Activated effector memory CD4-positive, alpha-beta T cell treated with anti-CD3 and anti-CD28 coated beads, Interleukin-2, amount 50 U/mL, for 16 hours (primary cell): ENCODE data around the gene CD82.

Source experiments
- DNase-seq: peaks from one replicate; pipeline ENCODE4 v3.0.0-alpha.2; 2020

Gene CD82

DNA sequence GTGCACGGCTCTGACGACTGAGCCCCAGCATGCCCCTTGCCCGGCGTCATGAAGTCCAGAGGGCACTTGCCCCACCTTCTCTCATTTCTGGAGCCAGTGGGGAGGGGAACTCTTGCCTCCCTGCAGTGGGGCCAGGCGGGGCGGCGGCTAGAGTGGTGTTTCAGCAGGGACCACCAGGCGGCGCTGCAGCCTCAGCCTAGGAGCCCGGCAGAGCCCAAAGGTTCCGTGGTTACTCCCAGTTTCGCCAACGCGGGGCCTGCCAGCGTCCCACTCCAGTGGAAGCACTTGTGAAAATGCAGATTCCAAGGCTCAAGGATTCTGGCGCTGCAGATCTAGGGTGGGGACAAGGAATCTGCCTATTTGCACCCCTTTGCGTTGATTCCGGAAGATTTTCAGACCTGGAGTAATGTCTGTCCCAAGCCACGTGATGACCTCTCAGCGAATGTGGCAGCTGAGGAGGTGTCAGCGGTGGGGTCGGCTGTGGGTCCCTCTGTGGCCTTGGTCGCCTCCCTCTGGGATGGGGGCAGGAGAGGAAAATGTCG, 55.7 kb downstream of the CD82 start:
- DNase-seq: peak; percentile 86

DNA sequence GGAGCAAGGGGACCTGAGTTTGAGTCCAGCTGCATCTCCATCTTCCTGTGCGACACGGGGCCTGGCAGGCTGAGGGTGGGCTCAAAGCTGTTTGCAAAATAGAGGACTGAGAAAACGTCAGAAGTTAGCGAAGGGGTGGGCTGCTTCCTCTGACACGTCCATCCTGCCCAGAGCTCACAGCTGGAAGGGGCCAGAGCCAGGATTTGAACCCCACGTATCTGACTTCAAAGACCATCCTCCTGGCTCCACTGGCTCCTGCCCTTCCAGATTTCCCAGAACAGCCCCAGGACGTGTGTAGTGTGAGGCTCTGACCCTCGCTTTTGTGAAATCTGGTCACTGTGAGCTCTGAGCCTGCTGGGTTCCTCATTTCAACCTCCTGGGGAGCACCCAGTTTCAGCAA, 56.3 kb downstream of the CD82 start:
- DNase-seq: no peak

DNA sequence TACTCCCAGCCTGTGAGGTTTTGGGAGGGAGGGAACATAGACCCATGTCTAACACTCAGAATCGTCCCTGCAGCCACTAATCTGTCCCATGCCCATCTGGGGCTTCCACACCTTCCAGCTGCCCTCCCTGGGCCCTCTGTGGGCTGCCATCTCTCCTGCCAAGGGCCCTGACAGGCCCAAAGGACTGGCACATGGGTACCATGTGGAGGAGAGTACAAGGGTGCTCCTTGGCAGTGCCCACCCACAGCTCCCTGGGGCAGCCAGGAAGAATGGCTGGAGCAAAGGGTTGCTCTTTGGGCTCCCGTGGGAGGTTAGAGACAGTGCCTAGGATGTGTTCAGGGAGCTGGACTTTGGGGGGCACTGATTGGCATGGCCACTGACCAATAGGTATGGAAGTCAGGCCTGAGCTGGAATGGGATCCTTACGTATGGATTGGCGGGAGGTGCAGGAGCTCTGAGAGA, 56.8 kb downstream of the CD82 start:
- DNase-seq: peak; percentile 52

DNA sequence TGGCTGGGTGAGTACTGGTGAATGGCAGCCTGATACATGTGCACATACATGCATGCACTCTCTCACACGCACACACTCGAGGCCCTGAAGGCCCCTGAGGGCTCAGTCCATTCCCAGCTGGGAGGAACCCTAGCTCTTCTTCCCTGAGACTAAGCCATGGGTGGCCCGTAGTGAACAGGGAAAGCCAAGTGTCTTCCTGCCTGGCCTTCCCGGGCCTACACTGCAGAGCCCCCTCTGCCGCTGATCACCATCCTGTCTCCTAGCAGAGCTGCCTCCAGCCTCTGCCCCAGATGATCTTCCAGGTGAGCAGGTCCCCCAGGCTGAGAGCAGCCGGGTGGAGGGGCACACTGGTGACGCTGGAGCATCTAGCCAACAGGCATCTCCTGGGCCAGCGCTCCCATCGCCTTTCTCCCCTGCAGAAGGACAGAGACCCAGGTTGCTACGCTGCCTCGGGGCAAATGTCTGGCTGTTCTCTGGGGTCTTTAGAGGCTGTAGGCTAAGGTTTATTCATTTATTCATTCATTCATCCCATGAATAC, 57.3 kb downstream of the CD82 start:
- DNase-seq: peak; percentile 54

DNA sequence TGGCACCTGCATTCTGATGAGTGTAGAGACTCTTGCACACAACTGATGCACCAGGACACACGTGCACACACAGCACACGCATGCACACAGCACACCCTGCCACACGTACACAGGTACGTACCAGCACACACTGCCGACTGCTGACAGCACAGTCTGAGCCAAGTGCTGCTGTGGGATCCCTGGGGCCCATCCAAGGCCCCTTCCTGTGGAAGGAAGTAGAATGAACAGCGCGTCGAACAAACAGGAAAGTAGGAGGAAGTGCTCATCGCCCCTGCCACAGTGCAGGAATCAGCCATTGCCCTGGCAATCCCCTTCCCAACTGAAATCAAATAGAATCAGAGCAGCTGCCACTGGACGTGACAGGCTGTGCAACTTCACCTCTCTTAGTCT, 57.9 kb downstream of the CD82 start:
- DNase-seq: peak; percentile 63

DNA sequence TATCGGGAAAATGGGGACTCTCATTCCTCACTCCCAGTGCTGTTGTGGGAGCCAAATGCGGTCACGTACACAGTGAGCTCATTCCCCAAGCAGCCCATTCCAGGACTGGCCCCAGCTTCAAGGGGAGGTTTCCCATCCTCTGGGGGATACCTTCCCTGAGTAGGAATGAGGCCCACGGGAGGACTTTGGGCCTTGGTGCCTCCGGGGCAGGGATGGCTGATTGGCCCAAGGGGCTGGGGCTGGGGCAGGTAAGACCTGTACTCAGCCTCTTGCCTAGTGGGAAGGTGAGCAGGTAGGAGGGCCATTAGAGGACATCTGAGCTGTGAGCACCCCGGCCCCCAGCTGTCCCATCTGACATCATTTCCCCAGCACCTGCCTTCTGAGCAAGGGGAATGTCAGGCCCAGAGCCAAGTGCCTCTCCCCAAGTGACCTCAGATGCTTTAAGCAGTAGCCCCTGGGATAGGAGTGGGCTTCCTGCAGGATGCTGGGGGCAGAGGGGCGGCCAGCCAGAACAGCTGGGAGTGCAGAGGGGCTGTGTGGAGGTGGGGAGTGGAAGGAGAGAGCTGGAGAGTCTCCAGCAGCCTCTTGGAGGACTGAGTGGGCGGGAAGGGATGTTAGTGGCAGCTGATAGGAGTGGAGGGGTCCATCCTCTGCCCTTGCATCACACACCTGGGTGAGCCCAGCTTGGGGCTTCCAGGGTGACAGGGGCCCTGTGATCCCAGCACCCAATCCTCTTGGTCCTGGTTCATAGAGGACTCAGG, 58.4 kb downstream of the CD82 start:
- peak; percentile 63 for DNase-seq

DNA sequence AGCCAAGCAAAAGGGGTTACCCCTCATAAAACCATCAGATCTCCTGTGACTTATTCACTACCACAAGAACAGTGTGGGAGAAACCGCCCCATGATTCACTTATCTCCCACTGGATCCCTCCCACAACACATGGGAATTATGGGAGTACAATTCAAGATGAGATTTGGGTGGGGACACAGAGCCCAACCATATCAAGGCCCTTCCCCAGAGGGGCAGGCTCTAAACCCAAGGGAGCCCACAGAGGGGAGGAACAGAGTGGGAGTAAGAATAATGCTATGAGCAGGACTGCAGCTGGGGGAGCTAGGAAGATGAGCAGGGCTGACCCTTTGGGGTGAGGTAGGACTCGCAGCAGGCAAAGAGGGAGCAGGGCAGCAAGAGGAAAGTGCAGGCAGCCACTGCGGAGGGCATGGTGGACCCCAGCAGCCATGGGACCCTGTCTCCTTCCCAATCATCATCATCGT, 59.3 kb downstream of the CD82 start:
- DNase-seq: peak; percentile 61

DNA sequence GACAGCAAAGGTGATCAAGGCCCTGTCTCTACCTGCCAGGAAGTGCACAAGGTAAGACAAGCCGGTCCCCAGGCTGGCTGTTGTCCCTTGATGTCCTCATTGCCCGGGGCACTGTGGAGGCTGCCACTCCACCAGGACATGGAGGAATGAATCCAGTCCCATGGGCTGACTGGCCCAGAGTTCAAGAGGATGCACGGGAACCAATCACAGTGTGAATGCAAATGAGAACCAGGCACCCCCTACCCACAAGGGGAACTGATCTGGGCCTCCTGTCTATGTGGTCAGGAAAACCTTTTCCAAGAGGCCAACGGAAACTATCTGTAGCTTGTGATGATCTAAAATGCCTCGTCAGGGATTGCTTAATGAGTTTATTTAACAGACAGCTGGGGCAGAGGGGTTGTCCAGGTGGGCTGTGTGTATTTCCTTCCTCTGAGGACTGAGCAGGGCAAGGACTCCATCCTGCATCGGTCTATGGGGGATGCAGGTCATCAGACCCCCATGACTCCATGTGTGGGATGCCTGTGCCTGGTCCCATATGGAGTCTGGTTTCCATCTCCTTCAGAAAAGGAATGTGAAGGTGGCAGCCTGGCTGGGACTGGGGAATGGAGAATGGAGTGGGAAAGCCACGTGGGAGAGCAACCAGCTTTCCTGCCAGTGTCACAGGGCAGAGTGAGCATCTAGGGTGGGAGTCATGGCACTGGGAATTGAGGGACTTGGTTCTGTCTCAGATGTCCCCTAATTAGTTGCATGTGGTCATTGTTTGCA, 60.5 kb downstream of the CD82 start:
- peak; percentile 64 for DNase-seq

DNA sequence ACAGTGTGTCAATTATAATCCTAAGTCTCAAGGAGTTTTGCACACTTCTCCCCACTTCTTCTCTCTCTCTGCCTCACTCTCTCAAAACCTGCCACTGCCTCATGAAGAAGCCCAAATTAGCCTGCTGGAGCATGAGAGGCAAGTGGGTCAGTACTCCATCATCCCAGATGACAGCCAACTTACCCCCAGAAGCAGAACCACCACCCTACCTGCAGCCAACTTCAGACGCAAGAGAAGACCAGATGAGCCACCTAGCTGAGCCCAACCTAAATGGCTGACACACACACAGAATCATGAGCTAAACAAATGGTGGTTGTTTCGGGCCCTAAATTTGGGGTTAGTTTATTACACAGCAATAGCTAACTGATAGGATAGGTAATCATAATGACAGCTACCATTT, 61.2 kb downstream of the CD82 start:
- DNase-seq: peak; percentile 13

DNA sequence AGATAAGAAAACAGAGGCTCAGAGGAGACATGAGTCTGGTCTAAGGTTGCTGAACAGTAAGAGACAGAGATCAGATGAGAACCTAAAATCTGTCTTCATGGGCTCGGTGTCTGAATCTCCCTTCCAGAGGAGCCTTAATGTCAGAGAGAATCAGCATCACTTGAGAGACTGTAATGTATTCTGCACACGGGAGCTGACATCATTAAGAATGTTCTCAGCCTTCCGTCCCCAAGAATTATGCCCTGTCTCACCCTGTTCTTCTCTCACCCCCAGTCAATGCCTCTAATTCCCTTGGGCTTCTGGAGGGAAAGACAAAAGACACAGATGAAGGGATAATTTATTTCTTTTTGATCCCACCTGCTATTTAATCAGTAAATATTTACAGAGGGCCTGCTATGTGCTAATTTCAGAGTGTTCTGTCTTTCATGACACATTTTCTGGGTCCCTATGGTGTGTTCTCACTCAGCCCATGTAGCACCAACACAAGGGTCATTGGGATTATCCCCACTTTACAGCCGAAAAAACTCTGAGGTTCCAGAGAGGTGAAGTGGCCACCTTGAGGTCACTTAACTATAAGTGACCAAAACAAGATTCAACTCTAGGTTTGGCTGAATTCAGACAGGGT, 61.8 kb downstream of the CD82 start:
- no peak for DNase-seq

DNA sequence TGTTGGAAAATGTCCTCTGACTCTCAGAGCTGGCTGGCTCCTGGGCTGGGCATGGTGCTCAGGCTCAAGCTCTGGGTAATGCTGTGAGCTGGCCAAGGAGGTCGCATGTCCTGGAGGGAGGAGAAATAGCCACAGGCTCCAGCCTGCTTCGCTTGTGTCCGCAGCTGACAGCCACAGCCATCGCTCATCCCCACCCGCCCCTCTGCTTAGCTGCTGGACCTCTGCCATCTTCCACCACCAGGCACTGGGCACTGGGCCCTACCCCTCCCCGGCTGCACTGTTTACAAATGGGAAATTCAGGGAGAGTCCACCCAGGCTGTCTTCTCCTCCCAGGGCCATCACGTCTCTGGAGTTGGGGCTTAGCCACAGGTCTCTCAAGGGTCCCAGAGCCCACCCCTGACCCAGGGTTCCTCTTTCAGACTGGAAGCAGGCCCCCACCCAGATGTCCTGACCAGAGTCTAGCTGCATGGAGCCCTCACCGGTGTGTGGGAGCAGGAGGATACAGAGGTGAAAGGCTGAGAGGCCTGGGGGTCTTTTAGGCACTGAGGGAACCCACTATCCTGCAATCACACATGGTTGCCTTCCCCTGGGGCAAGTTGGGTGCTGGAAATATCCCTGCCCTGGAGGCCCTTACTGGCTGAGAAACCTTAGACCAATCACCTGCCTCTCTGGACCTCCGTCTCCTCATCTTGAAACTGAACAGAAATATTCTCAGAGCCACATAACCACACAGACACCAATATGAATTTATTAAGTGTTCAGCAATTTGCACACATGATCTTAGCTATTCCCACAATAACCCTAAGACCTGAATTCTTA, 62.7 kb downstream of the CD82 start:
- peak; percentile 56 for DNase-seq

DNA sequence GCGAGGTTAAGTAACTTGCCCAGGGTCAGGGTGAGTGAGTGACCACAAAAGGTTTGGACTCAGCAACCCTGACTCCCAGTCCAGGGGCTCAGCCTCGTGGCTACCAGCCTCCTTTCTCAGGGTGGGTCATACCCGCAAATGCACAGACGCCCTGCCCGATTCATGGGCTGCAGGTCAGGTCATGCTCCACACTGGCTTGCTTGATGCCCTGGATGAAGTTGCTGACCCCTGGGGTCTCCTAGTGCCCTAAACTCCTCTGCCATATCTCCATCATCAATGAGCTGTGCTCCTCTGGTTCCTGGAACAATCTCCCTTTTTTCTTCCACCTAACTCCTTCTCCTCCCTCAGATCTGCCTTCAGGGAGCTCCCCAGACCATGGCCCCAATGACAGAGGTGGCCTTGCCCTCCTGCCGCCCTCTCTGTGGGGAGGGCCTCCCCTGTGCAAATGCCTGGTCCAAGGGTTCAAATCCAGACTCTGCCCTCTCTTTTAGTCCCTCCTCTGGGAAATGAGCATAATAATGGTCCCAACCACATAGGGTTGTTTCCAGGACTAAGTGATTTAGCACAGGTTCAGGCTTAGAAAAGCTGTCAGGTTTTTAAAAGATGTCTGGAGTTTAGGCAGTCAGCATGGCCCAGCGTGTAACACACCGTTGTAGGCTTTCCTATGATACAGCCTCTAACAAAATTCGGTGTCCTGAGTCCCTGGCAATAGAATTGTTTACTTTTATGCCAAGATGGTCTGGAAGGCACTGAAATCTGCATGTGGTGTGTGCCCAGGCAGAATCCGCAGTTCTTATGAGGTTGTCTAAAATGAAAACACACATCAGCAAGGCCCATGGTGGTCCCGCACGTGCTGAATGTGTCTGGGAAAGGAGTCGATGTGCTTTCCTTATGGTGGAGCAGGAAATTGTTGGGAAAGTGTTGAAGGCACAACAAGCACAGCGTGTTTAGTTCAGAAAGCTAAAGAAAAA, 63.6 kb downstream of the CD82 start:
- DNase-seq: peak; percentile 59

DNA sequence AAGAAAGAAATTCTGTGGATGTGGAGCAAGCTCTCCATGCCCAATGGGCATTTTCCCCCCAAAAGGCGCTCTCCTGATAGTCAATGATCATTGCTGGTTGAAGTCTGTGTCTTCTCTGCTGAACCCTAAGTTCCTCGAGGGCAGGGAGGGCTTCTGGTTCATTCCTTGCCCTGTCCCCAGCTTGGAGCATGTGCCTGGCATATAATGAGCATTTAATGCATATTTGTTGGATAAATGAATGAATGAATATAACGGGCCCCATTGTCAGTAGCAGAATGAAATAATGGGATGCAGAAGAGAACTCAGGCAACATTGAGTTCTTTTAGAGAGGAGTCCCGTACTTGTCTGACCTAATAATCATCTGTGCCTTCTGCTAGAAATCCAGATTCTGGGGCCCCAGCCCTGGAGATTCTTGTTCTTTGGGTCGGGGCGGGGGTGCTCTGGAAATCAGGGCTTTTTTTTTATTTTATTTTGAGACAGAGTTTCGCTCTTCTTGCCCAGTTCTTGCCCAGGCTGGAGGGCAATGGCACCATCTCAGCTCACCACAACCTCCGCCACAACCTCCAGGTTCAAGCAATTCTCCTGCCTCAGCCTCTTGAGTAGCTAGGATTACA, 64.4 kb downstream of the CD82 start:
- peak; percentile 6 for DNase-seq

DNA sequence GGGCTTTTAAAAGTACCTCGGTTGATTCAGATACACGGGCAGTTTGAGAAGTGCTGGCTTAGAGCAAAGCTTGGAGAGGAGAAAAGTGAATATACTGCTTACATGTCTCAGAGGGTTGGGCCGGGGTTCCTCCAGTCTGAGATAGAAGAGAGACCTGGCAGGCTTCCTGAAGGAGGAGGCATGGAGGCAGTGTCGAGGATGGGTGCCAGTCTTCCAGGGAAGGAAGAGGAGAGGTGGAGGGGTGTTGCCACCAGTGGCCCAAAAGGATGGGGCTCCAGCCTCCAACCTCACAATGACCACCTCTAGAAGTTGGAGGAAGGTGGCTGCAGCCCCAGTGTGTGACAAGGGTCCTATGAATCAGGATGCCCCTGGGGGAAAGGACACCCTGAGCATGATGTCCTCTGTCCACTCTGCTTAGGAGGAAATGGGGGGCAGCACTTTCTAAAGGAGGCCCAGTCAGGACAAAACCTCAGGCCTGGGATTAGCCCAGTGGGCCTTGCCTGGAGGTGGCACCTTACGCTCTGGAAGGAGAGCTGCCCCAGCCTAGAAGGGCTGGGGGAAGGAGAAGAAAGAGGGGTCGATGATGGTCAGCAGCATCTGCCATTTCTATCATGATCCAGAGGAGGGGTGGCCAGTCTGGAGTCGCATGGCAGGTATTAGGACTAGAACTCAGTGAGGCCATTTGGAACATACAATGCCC, 65.2 kb downstream of the CD82 start:
- DNase-seq: peak; percentile 48

DNA sequence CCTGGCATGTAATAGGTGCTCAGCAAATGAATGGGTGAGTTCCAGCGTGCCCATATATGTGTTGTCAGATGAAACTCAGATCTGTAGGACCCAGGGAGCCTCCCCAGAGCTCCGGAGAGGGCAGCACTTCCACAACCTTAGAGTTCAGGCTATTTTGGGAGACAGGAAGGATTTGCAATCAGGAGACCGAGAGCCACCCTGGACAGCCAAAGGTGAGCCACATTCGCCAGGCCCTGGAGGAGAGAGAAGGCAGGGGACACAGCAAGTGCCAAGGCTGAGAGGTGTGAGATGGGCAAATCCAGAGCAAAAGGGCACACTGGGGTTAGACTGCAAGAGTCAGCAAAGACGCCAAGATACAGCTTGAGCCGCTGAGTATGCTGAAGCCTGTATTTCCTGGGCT, 66.4 kb downstream of the CD82 start:
- DNase-seq: peak; percentile 36

DNA sequence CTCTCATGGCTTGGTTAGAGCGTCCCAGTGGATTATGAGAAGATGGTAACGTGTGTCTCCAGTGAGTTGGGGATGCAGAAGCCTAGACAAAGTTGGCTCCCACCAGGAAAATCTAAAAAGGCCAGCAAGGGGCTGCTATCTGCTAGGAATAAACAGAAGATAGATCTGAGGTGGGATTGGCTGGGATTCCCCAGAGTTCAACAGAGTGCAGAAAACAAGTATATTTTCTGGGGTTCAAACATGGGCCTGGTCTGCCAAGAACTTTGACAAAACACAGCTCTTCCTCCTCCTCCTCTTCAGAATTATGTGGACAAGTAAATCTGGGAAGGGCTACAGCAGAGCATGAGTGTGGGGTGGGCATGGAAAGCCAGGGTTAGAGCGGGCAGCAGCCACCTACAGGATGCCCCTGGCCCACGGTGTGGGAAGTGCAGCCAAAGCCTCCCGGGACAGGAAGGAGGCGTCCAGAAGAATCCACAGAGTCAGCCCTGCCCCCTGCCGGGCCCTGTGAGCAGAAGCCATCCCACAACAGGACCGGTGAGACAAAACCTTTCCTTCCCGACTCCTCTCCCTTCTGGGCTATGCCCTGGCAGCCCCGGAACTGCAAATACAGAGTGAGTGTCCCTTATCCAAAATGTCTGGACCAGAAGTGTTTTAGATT, 67.1 kb downstream of the CD82 start:
- peak; percentile 77 for DNase-seq

DNA sequence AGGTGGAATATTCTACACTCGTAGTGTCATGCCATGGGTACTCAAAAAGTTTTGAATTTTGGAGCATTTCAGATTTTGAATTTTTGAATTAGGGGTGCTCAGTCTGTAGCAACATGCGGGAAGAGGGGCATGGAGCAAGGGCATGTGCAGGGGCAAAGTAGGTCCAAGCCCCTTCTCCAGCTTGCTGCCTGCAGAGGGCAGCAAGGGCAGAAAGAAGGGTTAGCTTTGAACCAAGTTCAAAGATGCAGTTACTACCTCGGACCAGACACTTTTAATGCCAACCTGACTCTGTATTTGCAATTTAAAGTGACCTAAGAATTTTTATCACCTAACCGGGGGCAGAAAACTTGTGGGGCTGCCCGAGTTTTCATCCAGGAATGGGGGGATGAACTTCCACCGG, 68.2 kb downstream of the CD82 start:
- peak; percentile 46 for DNase-seq

DNA sequence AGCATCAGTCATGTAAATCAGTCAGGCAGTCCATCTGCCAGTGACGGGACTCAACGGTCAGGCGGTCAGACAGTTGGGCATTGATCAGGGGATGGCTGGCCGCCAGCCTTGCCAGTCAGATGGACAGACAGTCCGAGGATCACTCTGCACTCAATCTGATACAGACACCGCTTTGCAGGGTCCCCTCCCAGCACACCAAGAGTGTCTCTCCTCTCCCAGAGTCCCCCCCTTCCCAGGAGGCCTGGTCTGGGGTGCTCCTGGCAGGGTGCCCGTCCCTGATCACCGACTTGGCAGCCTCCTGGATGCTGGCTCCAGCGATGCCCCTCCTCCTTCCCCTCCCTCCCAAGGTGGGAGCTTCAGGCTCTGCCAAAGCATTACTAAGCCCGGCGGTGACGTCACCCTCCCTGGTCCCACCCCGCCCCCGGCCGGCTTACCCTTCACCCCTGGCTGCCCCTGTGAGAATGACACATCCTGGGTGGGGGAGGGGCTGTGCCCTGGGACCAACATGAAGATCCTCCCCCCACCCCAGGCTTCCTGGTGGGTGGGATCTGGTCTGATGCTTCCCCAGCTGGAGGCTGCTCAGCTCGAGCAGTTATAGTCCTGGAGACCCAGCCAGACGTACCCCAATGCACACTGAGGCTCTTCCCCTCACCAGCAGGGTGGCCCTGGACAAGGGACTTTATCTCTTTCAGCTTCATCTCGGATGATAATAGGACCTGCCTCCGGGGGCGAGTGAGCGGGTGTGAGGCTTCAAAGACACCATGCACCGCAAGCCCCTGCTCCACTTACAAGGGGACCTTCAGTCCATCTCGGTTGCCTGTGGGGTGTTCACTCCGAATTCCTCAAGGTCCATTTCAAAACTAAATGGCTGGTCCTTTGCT, 69.2 kb downstream of the CD82 start:
- DNase-seq: peak; percentile 65
